Peyer's patch (tissue), 4 donors: ENCODE data around the gene COBL.

Experiments used
- POLR2A ChIP-seq, 2 donors: fragments of 450-650 bp; IDR thresholded peaks; one replicate each; pipeline ENCODE4 v1.5.1; 2017; ENCODE audit warnings: antibody characterized with exemption in 2 of 2, mild to moderate bottlenecking in 2 of 2, moderate library complexity in 2 of 2
- TF ChIP-seq, protein P1 (sequence below), 6 experiments: fragments of 450-650 bp in 4 of 6; fragments of 200-600 bp in 2 of 6; sonication (generic) in 1 of 6; IDR thresholded peaks; one replicate each; pipeline ENCODE4 v1.5.1; 2017 to 2019; ENCODE audit warnings: antibody characterized with exemption in 6 of 6, mild to moderate bottlenecking in 3 of 6, moderate library complexity in 1 of 6

DNA sequence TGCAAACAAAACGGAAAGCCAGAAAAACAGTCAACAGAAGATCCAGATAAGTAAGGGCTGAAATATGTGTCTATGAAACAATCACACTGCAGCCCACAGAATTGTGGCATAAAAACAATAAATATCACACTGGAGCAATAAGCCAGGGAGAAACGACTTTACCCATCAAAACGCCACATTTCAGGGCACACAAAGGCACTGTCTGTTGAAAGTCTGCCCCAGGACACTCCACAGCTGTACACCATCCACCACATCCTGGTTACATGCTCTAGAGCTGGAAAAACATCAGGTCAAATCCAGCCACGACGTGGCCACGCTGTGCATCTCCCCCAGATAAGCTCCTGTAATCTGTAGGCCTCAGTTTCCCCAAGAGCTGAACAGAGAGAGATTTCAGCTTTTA lies 88.7 kb downstream of the COBL start:
- TF ChIP-seq, protein P1, sequence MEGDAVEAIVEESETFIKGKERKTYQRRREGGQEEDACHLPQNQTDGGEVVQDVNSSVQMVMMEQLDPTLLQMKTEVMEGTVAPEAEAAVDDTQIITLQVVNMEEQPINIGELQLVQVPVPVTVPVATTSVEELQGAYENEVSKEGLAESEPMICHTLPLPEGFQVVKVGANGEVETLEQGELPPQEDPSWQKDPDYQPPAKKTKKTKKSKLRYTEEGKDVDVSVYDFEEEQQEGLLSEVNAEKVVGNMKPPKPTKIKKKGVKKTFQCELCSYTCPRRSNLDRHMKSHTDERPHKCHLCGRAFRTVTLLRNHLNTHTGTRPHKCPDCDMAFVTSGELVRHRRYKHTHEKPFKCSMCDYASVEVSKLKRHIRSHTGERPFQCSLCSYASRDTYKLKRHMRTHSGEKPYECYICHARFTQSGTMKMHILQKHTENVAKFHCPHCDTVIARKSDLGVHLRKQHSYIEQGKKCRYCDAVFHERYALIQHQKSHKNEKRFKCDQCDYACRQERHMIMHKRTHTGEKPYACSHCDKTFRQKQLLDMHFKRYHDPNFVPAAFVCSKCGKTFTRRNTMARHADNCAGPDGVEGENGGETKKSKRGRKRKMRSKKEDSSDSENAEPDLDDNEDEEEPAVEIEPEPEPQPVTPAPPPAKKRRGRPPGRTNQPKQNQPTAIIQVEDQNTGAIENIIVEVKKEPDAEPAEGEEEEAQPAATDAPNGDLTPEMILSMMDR (IDR thresholded peaks at IDR 0.05): no peak
- no peak for TF ChIP-seq POLR2A (IDR thresholded peaks at IDR 0.05)
